ENCODE results near the gene FBF1.
"Not testable (repeated sequence)": the region's sequence is repeated elsewhere in the genome, so short reads cannot be mapped to it uniquely, and the experiment has no call there.

The FBF1 gene

DNA sequence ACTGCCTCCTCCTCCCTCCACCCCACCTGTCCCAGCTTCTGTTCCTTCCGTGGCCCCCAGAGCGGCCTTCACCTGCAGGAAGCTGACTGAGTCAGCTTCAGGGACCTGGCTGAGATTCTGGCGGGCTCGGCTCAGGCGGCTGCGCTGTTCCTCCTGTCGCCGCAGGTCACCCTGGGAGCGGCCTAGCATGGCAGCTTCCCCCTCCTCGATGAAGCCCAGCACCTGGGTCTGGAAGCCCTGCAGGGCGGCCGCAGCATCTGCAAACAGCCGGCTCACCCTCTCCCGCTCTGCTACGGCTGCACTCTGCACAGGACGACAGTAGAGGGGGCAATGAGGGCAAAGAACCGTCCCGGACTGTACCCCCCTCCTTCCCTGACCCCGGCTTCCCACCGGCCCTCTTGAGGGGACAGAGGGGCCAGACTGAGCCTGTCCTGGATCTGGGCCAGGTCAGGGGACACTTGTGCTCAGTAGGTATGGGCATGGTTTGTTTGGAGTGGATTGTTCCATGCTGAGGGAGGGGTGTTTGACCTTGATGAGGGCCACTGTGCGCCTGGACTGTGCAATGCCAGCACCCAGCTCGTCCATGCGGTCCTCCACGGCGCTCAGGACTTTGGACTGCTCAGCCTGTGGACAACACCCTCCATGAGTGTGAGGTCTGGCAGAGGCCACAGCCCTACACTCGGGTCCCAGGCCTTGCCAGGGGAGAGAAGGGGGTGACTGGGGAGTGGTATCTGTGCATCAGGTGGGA is 64.5 kb downstream of the FBF1 start:
- Histone ChIP-seq H3K27ac (ENCODE audit: low read depth in 2 of 2, low read length in 2 of 2) (peak overlapping the region; percentile 95 to 97), H3K36me3 (ENCODE audit: control insufficient read depth in 2 of 2, insufficient read depth in 2 of 2, low read length in 2 of 2) (peaks cover 5 to 7% of the 10 kb centered on the region in 2 donors), H3K4me3 (ENCODE audit: low read length in 2 of 2) (peak overlapping the region; percentile 84 to 85), H3K9me3 (ENCODE audit: control insufficient read depth in 2 of 2, low read length in 2 of 2) (no peaks in the 10 kb centered on the region), H3K27me3 (ENCODE audit: control insufficient read depth in 2 of 2, insufficient read depth in 2 of 2, low read length in 2 of 2) (no peaks in the 10 kb centered on the region), H3K9ac (ENCODE audit: low read depth in 1 of 2, low read length in 2 of 2) (peak overlapping the region; percentile 66 to 87), H3K4me1 (ENCODE audit: control insufficient read depth in 2 of 2, insufficient read depth in 2 of 2, low read length in 2 of 2) (peaks cover 39 to 40% of the 10 kb centered on the region in 2 donors)

DNA sequence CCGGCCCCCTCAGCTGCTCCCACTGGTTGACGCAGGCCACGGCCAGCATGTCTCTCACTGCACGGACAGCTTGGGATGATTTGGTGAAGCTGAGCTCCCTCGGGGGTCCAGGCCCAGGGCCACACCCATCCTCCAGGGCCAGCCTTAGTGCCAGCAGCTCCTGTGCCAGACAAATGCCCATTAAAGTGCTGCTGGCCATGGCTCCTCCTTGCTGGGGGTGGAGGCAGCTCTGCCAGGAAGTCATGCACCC is 65.0 kb downstream of the FBF1 start:
- Histone ChIP-seq H3K27me3 (ENCODE audit: control insufficient read depth in 2 of 2, insufficient read depth in 2 of 2, low read length in 2 of 2) (no peaks in the 10 kb centered on the region), H3K9ac (ENCODE audit: low read depth in 1 of 2, low read length in 2 of 2) (peak overlapping the region; percentile 66 to 87), H3K9me3 (ENCODE audit: control insufficient read depth in 2 of 2, low read length in 2 of 2) (no peaks in the 10 kb centered on the region), H3K27ac (ENCODE audit: low read depth in 2 of 2, low read length in 2 of 2) (peak overlapping the region; percentile 95 to 97), H3K4me3 (ENCODE audit: low read length in 2 of 2) (peak overlapping the region; percentile 84 to 85), H3K36me3 (ENCODE audit: control insufficient read depth in 2 of 2, insufficient read depth in 2 of 2, low read length in 2 of 2) (peaks cover 5 to 7% of the 10 kb centered on the region in 2 donors), H3K4me1 (ENCODE audit: control insufficient read depth in 2 of 2, insufficient read depth in 2 of 2, low read length in 2 of 2) (peaks cover 40% of the 10 kb centered on the region in 2 donors)

DNA sequence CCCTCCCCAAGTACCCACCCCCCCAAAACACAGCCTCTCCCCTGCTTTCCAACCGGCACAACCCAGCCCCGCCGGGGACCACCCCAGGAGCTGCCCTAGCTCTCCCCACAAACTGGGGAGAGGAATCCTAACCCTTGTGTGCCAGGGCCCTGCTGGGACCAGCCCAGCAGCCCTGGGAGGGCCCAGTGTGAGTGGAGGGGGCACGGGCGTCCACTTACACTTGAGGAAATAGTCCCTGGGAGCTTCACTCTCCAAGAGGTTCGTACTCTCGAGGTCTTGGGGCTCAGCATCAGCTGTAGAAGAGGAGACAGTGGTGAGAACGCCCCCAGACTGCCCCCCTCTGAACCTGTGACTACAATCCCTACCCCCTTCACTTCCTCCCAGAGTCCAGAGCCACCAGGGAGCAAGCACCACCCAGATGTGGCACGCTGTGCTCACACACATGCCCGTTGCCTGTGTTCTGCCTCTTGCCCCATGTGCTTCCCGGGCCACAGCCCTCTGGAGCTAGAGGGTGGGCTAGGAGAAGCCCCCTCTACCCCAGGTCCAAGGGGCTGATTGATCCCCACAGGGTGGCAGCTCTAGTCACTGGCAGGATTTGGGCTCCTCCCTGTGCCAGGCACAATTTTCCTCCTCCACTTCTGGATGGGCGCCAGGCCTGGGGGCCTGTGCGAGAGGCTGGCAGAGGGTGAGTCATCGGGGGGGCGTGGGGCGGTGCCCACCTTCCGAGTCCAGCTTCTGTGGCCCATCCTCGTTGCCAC is 65.5 kb downstream of the FBF1 start:
- Histone ChIP-seq H3K9me3 (ENCODE audit: control insufficient read depth in 2 of 2, low read length in 2 of 2) (no peaks in the 10 kb centered on the region), H3K4me3 (ENCODE audit: low read length in 2 of 2) (peak overlapping the region; percentile 84 to 85), H3K27me3 (ENCODE audit: control insufficient read depth in 2 of 2, insufficient read depth in 2 of 2, low read length in 2 of 2) (no peaks in the 10 kb centered on the region), H3K4me1 (ENCODE audit: control insufficient read depth in 2 of 2, insufficient read depth in 2 of 2, low read length in 2 of 2) (peaks cover 40 to 43% of the 10 kb centered on the region in 2 donors), H3K27ac (ENCODE audit: low read depth in 2 of 2, low read length in 2 of 2) (peak overlapping the region; percentile 95 to 97), H3K9ac (ENCODE audit: low read depth in 1 of 2, low read length in 2 of 2) (peak overlapping the region; percentile 66 to 87), H3K36me3 (ENCODE audit: control insufficient read depth in 2 of 2, insufficient read depth in 2 of 2, low read length in 2 of 2) (peaks cover 5 to 7% of the 10 kb centered on the region in 2 donors)

DNA sequence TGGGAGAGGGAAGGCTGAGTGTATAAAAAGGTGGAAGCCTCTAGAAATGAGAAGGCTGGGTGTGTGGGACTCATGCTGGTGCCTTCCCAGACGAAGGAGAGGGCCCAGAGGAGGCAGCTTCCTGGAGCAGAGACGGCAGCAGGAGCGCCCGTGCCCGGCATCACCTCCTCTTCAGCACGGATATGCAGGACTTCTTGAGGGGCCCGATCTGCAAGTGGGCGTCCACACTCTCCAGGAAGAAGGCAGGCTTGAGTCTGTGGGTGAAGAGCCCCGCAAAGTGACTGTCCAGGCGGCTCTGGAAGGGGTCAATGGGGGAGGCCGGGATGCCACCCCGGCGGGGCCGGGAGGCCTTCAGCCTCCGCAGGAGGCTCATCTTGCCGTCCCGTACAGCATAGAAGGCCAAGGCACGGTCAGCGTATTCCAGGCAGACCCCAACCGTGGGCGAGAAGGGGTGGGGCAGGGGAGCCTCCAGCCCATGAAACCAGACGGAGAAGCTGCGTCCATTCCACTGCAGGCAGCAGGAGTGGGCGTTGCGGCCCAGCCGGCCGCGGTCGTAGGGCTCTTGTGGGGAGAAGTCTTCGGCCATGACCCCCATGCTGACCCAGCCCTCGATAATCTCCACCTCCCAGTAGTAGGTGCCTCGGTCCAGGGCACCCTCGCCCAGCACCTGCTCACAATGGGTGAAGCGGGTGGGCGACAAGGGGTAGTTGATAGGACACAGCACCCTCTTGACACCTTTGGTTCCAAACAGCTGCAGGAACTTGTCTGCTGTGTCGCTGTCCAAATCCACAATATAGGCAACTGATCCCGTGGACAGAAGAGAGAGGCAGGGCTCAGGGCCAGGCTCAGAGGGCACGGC is 66.3 kb downstream of the FBF1 start:
- Histone ChIP-seq H3K27ac (ENCODE audit: low read depth in 2 of 2, low read length in 2 of 2) (peak overlapping the region; percentile 95 to 97), H3K4me3 (ENCODE audit: low read length in 2 of 2) (no peak overlapping the region), H3K9ac (ENCODE audit: low read depth in 1 of 2, low read length in 2 of 2) (no peak overlapping the region), H3K9me3 (ENCODE audit: control insufficient read depth in 2 of 2, low read length in 2 of 2) (no peaks in the 10 kb centered on the region), H3K36me3 (ENCODE audit: control insufficient read depth in 2 of 2, insufficient read depth in 2 of 2, low read length in 2 of 2) (peaks cover 5 to 7% of the 10 kb centered on the region in 2 donors), H3K4me1 (ENCODE audit: control insufficient read depth in 2 of 2, insufficient read depth in 2 of 2, low read length in 2 of 2) (peaks cover 41 to 46% of the 10 kb centered on the region in 2 donors), H3K27me3 (ENCODE audit: control insufficient read depth in 2 of 2, insufficient read depth in 2 of 2, low read length in 2 of 2) (no peaks in the 10 kb centered on the region)

DNA sequence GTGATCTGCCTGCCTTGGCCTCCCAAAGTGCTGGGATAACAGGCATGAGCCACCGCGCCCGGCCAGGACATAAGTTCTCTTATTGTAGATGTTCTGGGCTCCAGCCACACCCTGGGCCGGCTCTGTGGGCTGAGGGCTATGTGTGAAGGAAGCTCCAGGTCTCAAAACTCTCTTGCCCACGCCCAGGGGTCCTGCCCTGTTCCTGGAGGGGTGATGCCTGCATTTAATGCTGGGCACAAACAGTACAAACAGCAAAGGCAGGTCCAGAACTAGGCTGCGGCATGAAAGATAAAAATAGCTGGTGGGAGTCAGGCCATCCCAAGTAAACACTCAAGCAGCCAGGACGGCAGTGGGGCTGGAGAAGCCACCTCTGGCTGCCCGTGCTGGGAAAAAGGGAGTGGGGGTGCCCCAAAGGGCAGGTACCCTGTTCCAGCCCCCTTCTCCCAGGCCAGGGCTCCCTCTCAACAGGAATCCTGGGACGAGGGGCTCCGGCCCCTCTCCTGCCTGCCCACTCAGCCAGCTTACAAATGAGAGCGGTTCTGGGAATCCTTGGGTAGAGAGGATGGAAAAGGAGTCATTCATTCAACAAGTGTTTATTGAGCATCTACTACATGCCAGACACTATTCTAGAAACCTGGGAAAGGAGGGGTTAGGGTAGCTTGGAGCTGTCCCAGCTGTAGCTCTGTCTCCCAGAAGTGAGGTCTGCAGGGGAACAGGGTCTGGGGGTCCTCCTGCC is 67.1 kb downstream of the FBF1 start:
- Histone ChIP-seq H3K4me3 (ENCODE audit: low read length in 2 of 2) (no peak overlapping the region), H3K27ac (ENCODE audit: low read depth in 2 of 2, low read length in 2 of 2) (peak overlapping the region; percentile 89 to 90)

DNA sequence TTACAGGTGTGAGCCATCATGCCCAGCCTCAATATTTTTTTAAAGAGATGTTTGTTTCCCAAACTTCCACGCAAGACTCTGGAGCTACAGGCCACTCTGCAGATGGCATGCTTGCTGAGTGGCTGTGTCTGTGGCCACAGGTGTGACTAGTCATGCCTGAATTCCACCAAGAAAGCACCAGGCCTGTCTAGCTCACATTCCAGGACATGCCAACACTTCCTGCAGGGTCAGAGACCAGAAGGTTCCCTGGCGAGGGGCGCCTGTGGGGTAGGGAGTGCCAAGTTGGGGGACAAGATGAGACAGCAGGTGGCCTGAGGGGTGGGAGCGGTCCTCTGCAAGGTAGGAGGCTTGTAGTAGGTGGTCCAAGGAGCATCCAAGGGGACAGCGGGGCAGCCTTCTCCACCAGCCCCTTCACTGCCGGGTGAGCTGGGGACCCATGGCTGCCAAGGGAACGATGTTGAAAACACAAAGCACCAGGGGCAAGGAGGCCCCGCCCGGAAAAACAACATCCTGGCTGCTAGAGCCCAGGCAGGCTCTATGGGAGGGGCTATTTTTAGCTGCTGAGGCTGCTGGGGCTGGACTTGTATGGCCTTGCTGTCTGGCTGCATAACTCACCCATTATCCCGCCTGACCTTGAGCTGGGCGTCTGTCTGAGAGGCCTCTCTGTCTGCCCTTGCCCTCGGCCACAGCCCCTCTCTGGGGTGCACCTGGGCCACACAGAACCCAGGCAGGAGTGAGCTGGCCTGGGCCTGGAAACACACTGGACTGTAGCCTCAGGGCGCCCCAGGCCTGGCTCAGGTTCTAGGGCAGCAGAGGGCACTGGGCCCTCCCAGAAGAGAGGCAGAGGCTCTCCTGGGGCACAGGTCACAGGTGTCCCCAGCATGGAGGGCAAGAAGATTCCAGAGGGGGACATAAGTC is 68.1 kb downstream of the FBF1 start:
- Histone ChIP-seq H3K4me1 (ENCODE audit: control insufficient read depth in 2 of 2, insufficient read depth in 2 of 2, low read length in 2 of 2) (peaks cover 42 to 52% of the 10 kb centered on the region in 2 donors), H3K27me3 (ENCODE audit: control insufficient read depth in 2 of 2, insufficient read depth in 2 of 2, low read length in 2 of 2) (no peaks in the 10 kb centered on the region), H3K9ac (ENCODE audit: low read depth in 1 of 2, low read length in 2 of 2) (peak overlapping the region; percentile 56 to 60), H3K36me3 (ENCODE audit: control insufficient read depth in 2 of 2, insufficient read depth in 2 of 2, low read length in 2 of 2) (peaks cover 5 to 7% of the 10 kb centered on the region in 2 donors), H3K27ac (ENCODE audit: low read depth in 2 of 2, low read length in 2 of 2) (peak overlapping the region; percentile 89 to 90), H3K9me3 (ENCODE audit: control insufficient read depth in 2 of 2, low read length in 2 of 2) (no peaks in the 10 kb centered on the region), H3K4me3 (ENCODE audit: low read length in 2 of 2) (no peak overlapping the region)

More for the DNA sequence above, 67.1 kb downstream of the FBF1 start:
- H3K27me3 ChIP-seq (ENCODE audit: control insufficient read depth in 2 of 2, insufficient read depth in 2 of 2, low read length in 2 of 2), result no peaks in the 10 kb centered on the region
- H3K9me3 ChIP-seq (ENCODE audit: control insufficient read depth in 2 of 2, low read length in 2 of 2), result no peaks in the 10 kb centered on the region
- H3K36me3 ChIP-seq (ENCODE audit: control insufficient read depth in 2 of 2, insufficient read depth in 2 of 2, low read length in 2 of 2), result peaks cover 5 to 7% of the 10 kb centered on the region in 2 donors
- H3K4me1 ChIP-seq (ENCODE audit: control insufficient read depth in 2 of 2, insufficient read depth in 2 of 2, low read length in 2 of 2), result peaks cover 42 to 52% of the 10 kb centered on the region in 2 donors
- peak overlapping the region in 1 of 2 donors; percentile 60 for H3K9ac ChIP-seq (ENCODE audit: low read depth in 1 of 2, low read length in 2 of 2)

DNA sequence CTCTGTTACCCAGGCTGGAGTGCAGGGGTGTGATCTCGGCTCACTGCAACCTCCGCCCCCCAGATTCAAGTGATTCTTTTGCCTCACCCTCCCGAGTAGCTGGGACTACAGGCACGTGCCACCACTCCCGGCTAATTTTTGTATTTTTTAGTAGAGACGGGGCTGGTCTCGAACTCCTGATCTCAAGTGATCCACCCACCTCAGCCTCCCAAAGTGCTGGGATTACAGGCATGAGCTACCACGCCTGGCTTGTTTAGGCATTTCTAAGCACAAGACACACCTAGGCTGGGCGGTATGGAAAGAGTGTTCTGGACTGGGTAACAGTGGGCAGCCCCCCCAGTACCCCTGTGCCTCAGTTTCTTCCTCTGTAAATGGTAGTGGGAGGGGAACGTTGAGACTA is 70.6 kb downstream of the FBF1 start:
- not testable (repeated sequence) for H3K4me3 ChIP-seq (ENCODE audit: low read length in 2 of 2); H3K9ac ChIP-seq (ENCODE audit: low read depth in 1 of 2, low read length in 2 of 2); H3K36me3 ChIP-seq (ENCODE audit: control insufficient read depth in 2 of 2, insufficient read depth in 2 of 2, low read length in 2 of 2); H3K9me3 ChIP-seq (ENCODE audit: control insufficient read depth in 2 of 2, low read length in 2 of 2); H3K27me3 ChIP-seq (ENCODE audit: control insufficient read depth in 2 of 2, insufficient read depth in 2 of 2, low read length in 2 of 2)
- peak overlapping the region; percentile 78 to 79 for H3K27ac ChIP-seq (ENCODE audit: low read depth in 2 of 2, low read length in 2 of 2)
- H3K4me1 ChIP-seq (ENCODE audit: control insufficient read depth in 2 of 2, insufficient read depth in 2 of 2, low read length in 2 of 2), result peaks cover 20 to 32% of the 10 kb centered on the region in 2 donors

DNA sequence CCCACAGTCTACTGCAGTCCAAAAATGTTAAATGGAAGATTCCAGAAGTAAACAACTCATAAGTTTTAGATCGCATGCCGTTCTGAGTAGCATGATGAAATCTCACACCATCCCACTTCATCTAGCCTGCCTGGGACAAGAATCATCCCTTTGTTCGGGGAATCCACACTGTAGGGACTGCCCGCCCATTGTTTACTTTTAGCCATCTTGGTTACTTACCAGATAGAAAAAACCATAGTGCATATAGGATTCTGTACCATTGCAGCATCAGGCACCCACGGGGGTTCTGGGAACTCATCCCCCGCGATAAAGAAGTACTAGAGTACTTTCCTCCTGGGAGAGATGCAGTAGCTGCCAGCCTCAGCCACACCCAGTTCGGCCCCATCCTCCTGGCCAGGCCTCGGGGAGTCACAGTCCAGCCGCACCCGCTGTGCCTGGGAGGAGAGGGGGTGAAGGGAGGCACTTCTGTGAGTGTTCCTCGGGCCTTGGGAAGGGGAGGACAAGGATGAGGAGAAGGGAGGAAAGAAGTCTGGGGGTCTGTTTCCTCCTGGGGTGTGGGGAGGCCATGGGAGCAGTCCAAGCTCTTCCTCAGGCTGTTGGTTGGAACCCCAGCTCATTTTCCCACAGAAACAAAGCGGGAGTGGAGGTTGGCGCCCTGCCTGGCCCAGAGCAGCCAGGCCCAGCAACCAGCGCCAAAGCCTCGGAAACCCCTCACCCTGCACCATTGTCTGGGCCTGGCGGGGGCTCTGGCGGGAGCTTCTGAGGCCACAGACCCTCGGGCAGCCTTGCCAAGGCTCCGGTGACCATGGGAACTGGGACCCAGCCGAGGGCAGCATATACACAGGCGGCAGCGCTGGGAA is 71.3 kb downstream of the FBF1 start:
- Histone ChIP-seq H3K27ac (ENCODE audit: low read depth in 2 of 2, low read length in 2 of 2) (peak overlapping the region; percentile 78 to 79), H3K4me3 (ENCODE audit: low read length in 2 of 2) (peak overlapping the region in 1 of 2 donors; percentile 1), H3K4me1 (ENCODE audit: control insufficient read depth in 2 of 2, insufficient read depth in 2 of 2, low read length in 2 of 2) (peaks cover 22 to 37% of the 10 kb centered on the region in 2 donors), H3K9me3 (ENCODE audit: control insufficient read depth in 2 of 2, low read length in 2 of 2) (no peaks in the 10 kb centered on the region), H3K9ac (ENCODE audit: low read depth in 1 of 2, low read length in 2 of 2) (peak overlapping the region in 1 of 2 donors; percentile 56), H3K36me3 (ENCODE audit: control insufficient read depth in 2 of 2, insufficient read depth in 2 of 2, low read length in 2 of 2) (peaks cover 2 to 7% of the 10 kb centered on the region in 2 donors), H3K27me3 (ENCODE audit: control insufficient read depth in 2 of 2, insufficient read depth in 2 of 2, low read length in 2 of 2) (no peaks in the 10 kb centered on the region)

Measured in mucosa of rectum (tissue), 2 donors.